A549 (cell line): ENCODE data around the gene NOS1. TPM values are rescaled to one million over a fixed set of nuclear protein-coding genes. Genes with fewer than 3 reads are reported as not detected.

Source experiments
- ATAC-seq, 2 experiments: fragments of 200-7000 bp in 1 of 2; fragments of >200 bp in 1 of 2; cut with Nextera tagmentation in 1 of 2; cut with Tn5 transposase in 1 of 2; 3 replicates each; pipeline versions ENCODE4 v1.8.0 to v1.9.1; 2018 to 2020; ENCODE audit warnings: mild to moderate bottlenecking in 1 of 2, moderate library complexity in 1 of 2
- CTCF ChIA-PET: fragments of 300-600 bp; sonication (Branson Sonifier 250); formaldehyde crosslinking; extraction: SDS; loops from one replicate; lab custom pipeline; 2021; ENCODE audit warnings: antibody characterized with exemption, inconsistent platforms; lab: Yijun Ruan, JAX
- POLR2A ChIA-PET: fragments of 350-600 bp; formaldehyde crosslinking; extraction: SDS; loops from one replicate; lab custom pipeline; 2021; ENCODE audit warnings: antibody characterized with exemption, inconsistent platforms; lab: Yijun Ruan, JAX
- DNase-seq, 2 experiments: peaks; one replicate each; pipeline versions ENCODE4 v3.0.0 to v3.0.0-alpha.2; 2011 to 2016; ENCODE audit warnings: low read depth in 1 of 2, low spot score in 1 of 2
- FAIRE-seq: peaks from 2 replicates; lab custom pipeline; 2011; peaks lifted over from hg19 to GRCh38; lab: Jason Lieb, UNC
- H3K27ac ChIP-seq, 2 experiments: fragments of >200 bp; sonication (Bioruptor Twin); formaldehyde crosslinking; 3 replicates each; pipeline ENCODE4 v1.5.1; 2016 to 2017
- H3K4me1 ChIP-seq: fragments of >200 bp; sonication (Bioruptor Twin); formaldehyde crosslinking; 3 replicates; pipeline ENCODE4 v1.6.1; 2016
- H3K4me2 ChIP-seq: fragments of >200 bp; sonication (Bioruptor Twin); formaldehyde crosslinking; 3 replicates; pipeline ENCODE4 v1.6.1; 2016
- H3K4me3 ChIP-seq: fragments of >200 bp; sonication (Bioruptor Twin); formaldehyde crosslinking; 3 replicates; pipeline ENCODE4 v1.5.1; 2016
- H3K9me3 ChIP-seq: fragments of >200 bp; sonication (Bioruptor Twin); formaldehyde crosslinking; 3 replicates; pipeline ENCODE4 v1.6.1; 2016
- ATOH8 ChIP-seq: fragments of 250-450 bp; sonication (Bioruptor Pico); IDR thresholded peaks from 2 replicates; pipeline ENCODE4 v1.5.0; 2020; ENCODE audit warnings: low read depth, mild to moderate bottlenecking, moderate library complexity
- BHLHE40 ChIP-seq: IDR thresholded peaks from 2 replicates; pipeline ENCODE4 v1.6.1; 2012; ENCODE audit warnings: low read depth, low read length, inconsistent platforms
- CHD2 ChIP-seq: fragments of 150-350 bp; IDR thresholded peaks from 2 replicates; pipeline ENCODE4 v1.6.1; 2014; ENCODE audit warnings: low read length; ENCODE audit not compliant: partially characterized antibody
- CHD4 ChIP-seq: fragments of 200-600 bp; sonication (generic); IDR thresholded peaks from 2 replicates; pipeline ENCODE4 v1.6.1; 2016; ENCODE audit warnings: antibody characterized with exemption, mild to moderate bottlenecking, borderline replicate concordance
- FOSB ChIP-seq: fragments of 250-450 bp; sonication (Bioruptor Pico); IDR thresholded peaks from 2 replicates; pipeline ENCODE4 v1.5.0; 2020; ENCODE audit warnings: mild to moderate bottlenecking, moderate library complexity
- FOSL2 ChIP-seq, 2 experiments: fragments of 450-650 bp in 1 of 2; fragments of >200 bp in 1 of 2; sonication (Bioruptor Twin) in 1 of 2; formaldehyde crosslinking; IDR thresholded peaks; 2 replicates each; pipeline versions ENCODE4 v1.5.0 to v1.6.1; 2016 to 2020; ENCODE audit warnings: mild to moderate bottlenecking in 1 of 2, moderate library complexity in 1 of 2
- GATA3 ChIP-seq: IDR thresholded peaks from 2 replicates; pipeline ENCODE4 v1.6.1; 2012; ENCODE audit warnings: borderline replicate concordance
- HES2 ChIP-seq: fragments of >200 bp; sonication (Bioruptor Twin); formaldehyde crosslinking; IDR thresholded peaks from 2 replicates; pipeline ENCODE4 v1.6.1; 2016
- HEYL ChIP-seq: fragments of 250-450 bp; sonication (Bioruptor Pico); IDR thresholded peaks from 2 replicates; pipeline ENCODE4 v1.8.0; 2021; ENCODE audit warnings: mild to moderate bottlenecking, moderate library complexity
- HMGXB4 ChIP-seq: fragments of 250-450 bp; sonication (Bioruptor Pico); IDR thresholded peaks from 2 replicates; pipeline ENCODE4 v1.5.0; 2021; ENCODE audit warnings: mild to moderate bottlenecking, moderate library complexity, borderline replicate concordance
- HOXB13 ChIP-seq: fragments of 250-450 bp; sonication (Bioruptor Pico); IDR thresholded peaks from 2 replicates; pipeline ENCODE4 v1.5.0; 2020; ENCODE audit warnings: low read depth, mild to moderate bottlenecking, moderate library complexity
- HOXB5 ChIP-seq: fragments of 250-450 bp; sonication (Bioruptor Pico); IDR thresholded peaks from 2 replicates; pipeline ENCODE4 v1.5.0; 2020; ENCODE audit warnings: mild to moderate bottlenecking, moderate library complexity
- JUNB ChIP-seq: fragments of >200 bp; sonication (Bioruptor Twin); formaldehyde crosslinking; IDR thresholded peaks from 2 replicates; pipeline ENCODE4 v1.6.1; 2016
- KDM5A ChIP-seq: fragments of 200-600 bp; sonication (generic); IDR thresholded peaks from 2 replicates; pipeline ENCODE4 v1.6.1; 2016; ENCODE audit warnings: antibody characterized with exemption, mild to moderate bottlenecking
- MYC ChIP-seq: IDR thresholded peaks from 2 replicates; pipeline ENCODE4 v1.6.1; 2012; ENCODE audit warnings: mild to moderate bottlenecking, inconsistent platforms, low read length, improper control_type of control experiment, borderline replicate concordance
- PHF8 ChIP-seq: fragments of 200-600 bp; sonication (generic); IDR thresholded peaks from 2 replicates; pipeline ENCODE4 v1.6.1; 2016; ENCODE audit warnings: low read depth, mild to moderate bottlenecking, antibody characterized with exemption, moderate library complexity, borderline replicate concordance
- POLR2A ChIP-seq: IDR thresholded peaks from 2 replicates; pipeline ENCODE4 v1.6.1; 2012; ENCODE audit warnings: mild to moderate bottlenecking, low read length
- POLR2AphosphoS2 ChIP-seq: conservative IDR thresholded peaks from 2 replicates; pipeline ENCODE4 v1.6.1; 2012; ENCODE audit warnings: low read length, improper control_type of control experiment, inconsistent platforms
- RFX5 ChIP-seq: fragments of 450-650 bp; IDR thresholded peaks from 2 replicates; pipeline ENCODE4 v1.7.1; 2014; ENCODE audit warnings: antibody characterized with exemption, mild to moderate bottlenecking, moderate library complexity
- SMC3 ChIP-seq: fragments of >200 bp; sonication (Bioruptor Twin); formaldehyde crosslinking; IDR thresholded peaks from 3 replicates; pipeline ENCODE4 v1.6.1; 2018; ENCODE audit warnings: inconsistent platforms
- TP53 ChIP-seq: fragments of 250-450 bp; sonication (Bioruptor Pico); IDR thresholded peaks from 2 replicates; pipeline ENCODE4 v1.5.0; 2021; ENCODE audit warnings: mild to moderate bottlenecking, moderate library complexity
- ZC3H11A ChIP-seq: fragments of 450-650 bp; IDR thresholded peaks from 2 replicates; pipeline ENCODE4 v1.6.1; 2014; ENCODE audit warnings: antibody characterized with exemption, mild to moderate bottlenecking
- ZNF302 ChIP-seq: fragments of 250-450 bp; sonication (Bioruptor Pico); IDR thresholded peaks from 2 replicates; pipeline ENCODE4 v1.9.0; 2021; ENCODE audit warnings: inconsistent platforms, mild to moderate bottlenecking, moderate library complexity
- ZSCAN20 ChIP-seq: fragments of 250-450 bp; sonication (Bioruptor Pico); IDR thresholded peaks from 2 replicates; pipeline ENCODE4 v1.8.0; 2022; ENCODE audit warnings: mild to moderate bottlenecking, moderate library complexity
- WGBS: methylation state at CpG from one replicate; pipeline ENCODE4 v1.1.6; 2017; ENCODE audit errors: missing lambda C conversion rate; 5-methylcytosine and 5-hydroxymethylcytosine counted together
- polyA plus RNA-seq, 4 experiments: library from polyadenylated mRNA; depleted of rRNA in 3 of 4; stranded (reverse); fragments of >200 nt; fragmentation: RNase III in 1 of 4; extraction: RNeasy Plus Mini Kit Qiagen cat#74134 plus additional on column Dnase treatment in 1 of 4; gene quantifications; 2 replicates in 3 of 4; 3 replicates in 1 of 4; pipeline ENCODE4 v1.2.3, GENCODE V29; 2011 to 2017

The NOS1 gene
- polyA plus RNA-seq, 2 of the 4 experiments (the other 2 are of a cell fraction) = 0.10 to 0.39 TPM

GRCh38 chr12:117166107-117166506 lies 195.3 kb downstream of the NOS1 start:
- WGBS = 96% methylated on average over 4 of the region's 4 CpGs
- H3K4me2 ChIP-seq = no peak overlapping the region
- H3K9me3 ChIP-seq = no peaks in the 10 kb centered on the region
- no peaks in the 10 kb centered on the region for H3K4me1 ChIP-seq
- no peak for FAIRE-seq
- ChIA-PET CTCF (no interaction called here), POLR2A (no interaction called here)
- no peak overlapping the region for H3K27ac ChIP-seq
- H3K4me3 ChIP-seq = no peak overlapping the region
- no peak for DNase-seq
- no peak for ATAC-seq
- TF ChIP-seq ZC3H11A (no peak), FOSB (no peak), CHD4 (no peak), BHLHE40 (no peak), ATOH8 (no peak), KDM5A (no peak), ZSCAN20 (CRISPR knock-in tag) (no peak), POLR2A (no peak), ZNF302 (CRISPR knock-in tag) (no peak), RFX5 (no peak), HOXB13 (CRISPR knock-in tag) (no peak), HOXB5 (CRISPR knock-in tag) (no peak), SMC3 (no peak), PHF8 (no peak), JUNB (no peak), TP53 (CRISPR knock-in tag) (no peak)

GRCh38 chr12:117165342-117165741 lies 196.1 kb downstream of the NOS1 start:
- H3K27ac ChIP-seq = no peak overlapping the region
- no peak overlapping the region for H3K4me2 ChIP-seq
- H3K4me3 ChIP-seq = no peak overlapping the region
- FAIRE-seq = no peak
- ChIA-PET CTCF (interaction anchor here (1.0 to 1.1 kb wide), 4 partner anchors 9 to 137 kb away, joined by 3 to 4 read pairs (median 4); no protein-coding TSS in a partner anchor), POLR2A (no interaction called here)
- 73% methylated on average over 5 of the region's 5 CpGs for WGBS
- TF ChIP-seq POLR2AphosphoS2 (no peak), CHD2 (no peak), HES2 (no peak), ATOH8 (no peak), HEYL (CRISPR knock-in tag) (no peak), FOSB (no peak), HOXB5 (CRISPR knock-in tag) (no peak)
- DNase-seq = no peak
- H3K4me1 ChIP-seq = no peaks in the 10 kb centered on the region
- ATAC-seq = no peak
- H3K9me3 ChIP-seq = no peaks in the 10 kb centered on the region

GRCh38 chr12:117162633-117163032 lies 198.8 kb downstream of the NOS1 start:
- H3K27ac ChIP-seq = no peak overlapping the region
- ATAC-seq = no peak
- TF ChIP-seq FOSL2 (IDR thresholded peaks at IDR 0.05) = no peak
- no peak for TF ChIP-seq FOSL2 (CRISPR knock-in tag; IDR thresholded peaks at IDR 0.05)
- no peak for TF ChIP-seq POLR2AphosphoS2
- no peak for TF ChIP-seq HMGXB4 (CRISPR knock-in tag)
- no peak for TF ChIP-seq MYC
- TF ChIP-seq ZSCAN20 (CRISPR knock-in tag) = no peak
- TF ChIP-seq BHLHE40 = no peak
- no peak for TF ChIP-seq KDM5A
- TF ChIP-seq GATA3 = no peak
- FAIRE-seq = no peak
- H3K4me3 ChIP-seq = no peak overlapping the region
- ChIA-PET CTCF (interaction anchor here (0.9 kb wide), 1 partner anchor 11 kb away, joined by 5 read pairs; no protein-coding TSS in a partner anchor), POLR2A (no interaction called here)
- no peaks in the 10 kb centered on the region for H3K9me3 ChIP-seq
- peaks cover 22% of the 10 kb centered on the region for H3K4me1 ChIP-seq
- no peak overlapping the region for H3K4me2 ChIP-seq
- DNase-seq = no peak
- 76% methylated on average over 7 of the region's 7 CpGs for WGBS
